Panc1 (cell line): Measurements from ENCODE around the gene SCAMP3. TPM values are rescaled to one million over a fixed set of nuclear protein-coding genes. Genes with fewer than 3 reads are reported as not detected.
A peak's percentile ranks its signal among the peaks of the same experiment; 100 is the strongest.

Experiments used
- ATAC-seq: fragments of 200-7000 bp; cut with Tn5 transposase; 2 replicates; pipeline ENCODE4 v1.9.1; 2020; ENCODE audit warnings: mild to moderate bottlenecking, moderate library complexity
- BruUV-seq: library from RNA; stranded (reverse); fragments of 400-500 nt; replicated peaks from 2 replicates; lab custom pipeline; 2021; lab: Mats Ljungman, UMichigan
- CTCF ChIA-PET: fragments of 300-600 bp; sonication (Branson Sonifier 250); formaldehyde crosslinking; loops from one replicate; lab custom pipeline; 2022; ENCODE audit warnings: antibody characterized with exemption; lab: Charles Lee
- POLR2A ChIA-PET: fragments of 300-600 bp; sonication (Branson Sonifier 250); formaldehyde crosslinking; loops from one replicate; lab custom pipeline; 2022; ENCODE audit warnings: antibody characterized with exemption; lab: Charles Lee
- DNase-seq: peaks from one replicate; pipeline ENCODE4 v3.0.0-alpha.2; 2010; ENCODE audit warnings: low read depth, low spot score
- H3K27ac ChIP-seq: 2 replicates; pipeline ENCODE4 v1.5.1; 2011; ENCODE audit warnings: mild to moderate bottlenecking, low read length, inconsistent platforms
- H3K27me3 ChIP-seq: fragments of 200-500 bp; sonication (Bioruptor generic); 2 replicates; pipeline ENCODE4 v1.6.0; 2014; ENCODE audit warnings: low read length, inconsistent platforms; ENCODE audit not compliant: control insufficient read depth, insufficient read depth
- H3K36me3 ChIP-seq: fragments of 200-500 bp; sonication (Bioruptor generic); 2 replicates; pipeline ENCODE4 v1.5.1; 2014; ENCODE audit warnings: inconsistent platforms, mild to moderate bottlenecking, low read length, moderate library complexity; ENCODE audit not compliant: control insufficient read depth, insufficient read depth
- H3K4me1 ChIP-seq: 2 replicates; pipeline ENCODE4 v1.5.1; 2011; ENCODE audit warnings: inconsistent platforms, mild to moderate bottlenecking, low read length, moderate library complexity; ENCODE audit not compliant: control insufficient read depth, insufficient read depth
- H3K4me3 ChIP-seq, 2 experiments: 2 replicates each; pipeline ENCODE4 v1.5.1; 2011 to 2012; ENCODE audit warnings: low read depth in 2 of 2, low read length in 2 of 2, mild to moderate bottlenecking in 2 of 2, inconsistent platforms in 1 of 2, moderate library complexity in 1 of 2
- H3K9me3 ChIP-seq: fragments of 200-500 bp; sonication (Bioruptor generic); 2 replicates; pipeline ENCODE4 v1.5.1; 2014; ENCODE audit warnings: low read depth, mild to moderate bottlenecking, inconsistent platforms, low read length, moderate library complexity; ENCODE audit not compliant: control insufficient read depth, insufficient read depth
- POLR2AphosphoS5 ChIP-seq: IDR thresholded peaks from 2 replicates; pipeline ENCODE4 v1.6.1; 2012; ENCODE audit warnings: mild to moderate bottlenecking, low read depth, low read length, moderate library complexity
- SIN3A ChIP-seq: IDR thresholded peaks from 2 replicates; pipeline ENCODE4 v1.6.1; 2012; ENCODE audit warnings: low read depth, mild to moderate bottlenecking, low read length, moderate library complexity, borderline replicate concordance; ENCODE audit not compliant: insufficient read depth
- TCF7L2 ChIP-seq: IDR thresholded peaks from 2 replicates; pipeline ENCODE4 v1.6.1; 2011; ENCODE audit warnings: mild to moderate bottlenecking, low read depth, low read length, inconsistent platforms
- in situ Hi-C: cut with HindIII; loops from 2 replicates; pipeline ENCODE4 v1.10.0; 2016; ENCODE audit warnings: low sequenced_read_pairs, low pct_unique_long_range_greater_than_20kb
- intact Hi-C: fragments of 100-400 bp; cut with micrococcal nuclease; formaldehyde crosslinking; loops from one replicate; pipeline ENCODE4 v1.10.0; 2022; ENCODE audit not compliant: unreplicated experiment
- total RNA-seq: library from RNA; stranded (reverse); gene quantifications from one replicate; pipeline ENCODE4 v1.2.1, GENCODE V29; 2021; ENCODE audit not compliant: unreplicated experiment
- TF ChIP-seq, protein P1 (sequence below), 2 experiments: IDR thresholded peaks; 2 replicates each; pipeline ENCODE4 v1.6.1; 2011 to 2012; ENCODE audit warnings: low read depth in 2 of 2, control low read depth in 1 of 2, low read length in 1 of 2, mild to moderate bottlenecking in 1 of 2, moderate library complexity in 1 of 2; ENCODE audit not compliant: insufficient read depth in 1 of 2
- TF ChIP-seq, protein P2 (sequence below): fragments of 450-650 bp; IDR thresholded peaks from 2 replicates; pipeline ENCODE4 v1.5.1; 2017; ENCODE audit warnings: mild to moderate bottlenecking

SCAMP3 gene
- total RNA-seq, 1 experiment from 2014 or later = 200 TPM

DNA sequence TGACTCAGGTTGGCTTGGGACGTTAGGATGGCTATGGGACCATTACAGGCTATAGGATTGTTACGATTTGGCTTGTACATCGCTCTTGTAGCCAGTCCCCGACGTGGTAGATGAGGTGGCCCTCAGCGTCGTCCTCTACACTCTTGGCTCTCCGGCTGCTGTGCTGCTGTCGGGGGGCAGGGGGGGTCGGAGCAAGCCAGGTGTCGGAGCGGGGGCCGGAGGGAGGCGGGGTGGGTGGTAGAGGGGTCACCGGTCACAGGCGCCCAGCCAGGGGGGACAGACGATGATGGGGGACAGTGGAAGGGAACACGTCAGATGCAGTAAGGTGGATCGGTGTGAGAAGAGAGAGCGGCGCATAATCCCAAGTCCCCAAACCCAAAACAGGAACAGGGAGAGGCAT is 6.5 kb upstream of the SCAMP3 start:
- Histone ChIP-seq H3K4me1 (peaks cover 8% of the 10 kb centered on the region; the same call in 1 of the 2 replicates), H3K4me3 (no peak overlapping the region), H3K9me3 (no peaks in the 10 kb centered on the region), H3K27ac (no peak overlapping the region), H3K36me3 (peaks cover 28% of the 10 kb centered on the region), H3K27me3 (no peaks in the 10 kb centered on the region)
- no TSS peak for BruUV-seq
- in situ Hi-C loops = no loop called here
- ChIA-PET CTCF (no interaction called here), POLR2A (no interaction called here)
- TF ChIP-seq TCF7L2 (no peak), SIN3A (no peak)
- TF ChIP-seq, protein P1, sequence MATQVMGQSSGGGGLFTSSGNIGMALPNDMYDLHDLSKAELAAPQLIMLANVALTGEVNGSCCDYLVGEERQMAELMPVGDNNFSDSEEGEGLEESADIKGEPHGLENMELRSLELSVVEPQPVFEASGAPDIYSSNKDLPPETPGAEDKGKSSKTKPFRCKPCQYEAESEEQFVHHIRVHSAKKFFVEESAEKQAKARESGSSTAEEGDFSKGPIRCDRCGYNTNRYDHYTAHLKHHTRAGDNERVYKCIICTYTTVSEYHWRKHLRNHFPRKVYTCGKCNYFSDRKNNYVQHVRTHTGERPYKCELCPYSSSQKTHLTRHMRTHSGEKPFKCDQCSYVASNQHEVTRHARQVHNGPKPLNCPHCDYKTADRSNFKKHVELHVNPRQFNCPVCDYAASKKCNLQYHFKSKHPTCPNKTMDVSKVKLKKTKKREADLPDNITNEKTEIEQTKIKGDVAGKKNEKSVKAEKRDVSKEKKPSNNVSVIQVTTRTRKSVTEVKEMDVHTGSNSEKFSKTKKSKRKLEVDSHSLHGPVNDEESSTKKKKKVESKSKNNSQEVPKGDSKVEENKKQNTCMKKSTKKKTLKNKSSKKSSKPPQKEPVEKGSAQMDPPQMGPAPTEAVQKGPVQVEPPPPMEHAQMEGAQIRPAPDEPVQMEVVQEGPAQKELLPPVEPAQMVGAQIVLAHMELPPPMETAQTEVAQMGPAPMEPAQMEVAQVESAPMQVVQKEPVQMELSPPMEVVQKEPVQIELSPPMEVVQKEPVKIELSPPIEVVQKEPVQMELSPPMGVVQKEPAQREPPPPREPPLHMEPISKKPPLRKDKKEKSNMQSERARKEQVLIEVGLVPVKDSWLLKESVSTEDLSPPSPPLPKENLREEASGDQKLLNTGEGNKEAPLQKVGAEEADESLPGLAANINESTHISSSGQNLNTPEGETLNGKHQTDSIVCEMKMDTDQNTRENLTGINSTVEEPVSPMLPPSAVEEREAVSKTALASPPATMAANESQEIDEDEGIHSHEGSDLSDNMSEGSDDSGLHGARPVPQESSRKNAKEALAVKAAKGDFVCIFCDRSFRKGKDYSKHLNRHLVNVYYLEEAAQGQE (IDR thresholded peaks at IDR 0.05; ENCODE audit: insufficient read depth in 1 of 2, low read depth in 2 of 2, low read length in 1 of 2) = no peak
- TF ChIP-seq, protein P2, sequence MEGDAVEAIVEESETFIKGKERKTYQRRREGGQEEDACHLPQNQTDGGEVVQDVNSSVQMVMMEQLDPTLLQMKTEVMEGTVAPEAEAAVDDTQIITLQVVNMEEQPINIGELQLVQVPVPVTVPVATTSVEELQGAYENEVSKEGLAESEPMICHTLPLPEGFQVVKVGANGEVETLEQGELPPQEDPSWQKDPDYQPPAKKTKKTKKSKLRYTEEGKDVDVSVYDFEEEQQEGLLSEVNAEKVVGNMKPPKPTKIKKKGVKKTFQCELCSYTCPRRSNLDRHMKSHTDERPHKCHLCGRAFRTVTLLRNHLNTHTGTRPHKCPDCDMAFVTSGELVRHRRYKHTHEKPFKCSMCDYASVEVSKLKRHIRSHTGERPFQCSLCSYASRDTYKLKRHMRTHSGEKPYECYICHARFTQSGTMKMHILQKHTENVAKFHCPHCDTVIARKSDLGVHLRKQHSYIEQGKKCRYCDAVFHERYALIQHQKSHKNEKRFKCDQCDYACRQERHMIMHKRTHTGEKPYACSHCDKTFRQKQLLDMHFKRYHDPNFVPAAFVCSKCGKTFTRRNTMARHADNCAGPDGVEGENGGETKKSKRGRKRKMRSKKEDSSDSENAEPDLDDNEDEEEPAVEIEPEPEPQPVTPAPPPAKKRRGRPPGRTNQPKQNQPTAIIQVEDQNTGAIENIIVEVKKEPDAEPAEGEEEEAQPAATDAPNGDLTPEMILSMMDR = no peak
- DNase-seq = no peak
- intact Hi-C loops = no loop called here
- no peak for ATAC-seq

DNA sequence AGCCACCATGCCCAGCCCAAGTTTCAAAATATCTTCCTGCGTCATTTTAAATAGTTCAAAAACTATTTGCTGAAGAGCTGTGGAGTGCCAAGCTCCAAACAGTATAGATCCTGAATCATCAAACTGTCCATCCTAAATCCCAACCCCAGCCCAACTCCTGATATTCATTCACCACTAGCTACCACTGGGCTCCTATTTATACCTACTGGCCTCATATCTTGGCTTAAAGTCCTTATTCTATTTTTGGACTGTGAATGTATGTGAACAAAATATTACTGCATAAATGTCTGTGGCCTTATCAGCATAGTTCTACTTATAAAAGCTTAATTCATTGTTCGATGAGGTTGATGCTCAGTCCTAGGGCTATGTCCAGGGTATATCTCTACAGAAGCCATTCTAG is 5.2 kb upstream of the SCAMP3 start:
- intact Hi-C loops (no loop called here), in situ Hi-C loops (no loop called here)
- TF ChIP-seq, protein P2 = no peak
- TF ChIP-seq TCF7L2 = no peak
- TF ChIP-seq SIN3A = no peak
- ATAC-seq = no peak
- DNase-seq = no peak
- no peak overlapping the region for H3K4me3 ChIP-seq
- CTCF ChIA-PET = no interaction called here
- H3K27me3 ChIP-seq = no peaks in the 10 kb centered on the region
- BruUV-seq = TSS peak; percentile 10
- H3K4me1 ChIP-seq = peaks cover 11% of the 10 kb centered on the region
- no peaks in the 10 kb centered on the region for H3K9me3 ChIP-seq
- peaks cover 28% of the 10 kb centered on the region for H3K36me3 ChIP-seq
- POLR2A ChIA-PET = interaction anchor here (0.6 kb wide), 1 partner anchor 72 kb away, joined by 3 read pairs; no protein-coding TSS in a partner anchor
- no peak overlapping the region for H3K27ac ChIP-seq

DNA sequence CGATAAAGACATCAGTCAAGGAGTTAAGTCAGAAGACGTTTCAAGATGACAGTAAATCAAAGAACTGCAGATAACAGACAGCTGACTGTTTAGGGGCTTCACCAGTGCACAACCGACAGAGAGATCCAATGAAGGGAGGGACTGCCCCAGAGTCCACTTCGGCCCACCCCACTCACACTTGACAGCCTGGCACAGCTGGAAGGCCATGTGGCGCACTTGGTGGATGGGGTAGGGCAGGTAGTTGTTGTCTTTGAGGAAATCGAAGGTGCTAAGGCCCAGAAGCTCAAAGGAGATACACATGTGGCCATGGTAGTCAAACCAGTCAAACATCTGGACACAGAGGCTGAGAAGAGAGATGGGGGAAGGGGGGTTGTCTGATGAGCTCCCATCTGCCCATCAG is 4.4 kb upstream of the SCAMP3 start:
- in situ Hi-C loops = no loop called here
- DNase-seq = no peak
- no TSS peak for BruUV-seq
- Histone ChIP-seq H3K27me3 (no peaks in the 10 kb centered on the region), H3K36me3 (peaks cover 31% of the 10 kb centered on the region), H3K4me3 (no peak overlapping the region), H3K27ac (no peak overlapping the region), H3K9me3 (no peaks in the 10 kb centered on the region), H3K4me1 (peaks cover 6% of the 10 kb centered on the region)
- TF ChIP-seq POLR2AphosphoS5 = no peak
- TF ChIP-seq TCF7L2 = no peak
- TF ChIP-seq SIN3A = no peak
- TF ChIP-seq, protein P1 (IDR thresholded peaks at IDR 0.05; ENCODE audit: insufficient read depth in 1 of 2, low read depth in 2 of 2, low read length in 1 of 2) = no peak
- TF ChIP-seq, protein P2 = no peak
- no peak for ATAC-seq
- intact Hi-C loops = no loop called here
- ChIA-PET POLR2A (no interaction called here), CTCF (no interaction called here)
